22Rv1 (cell line): ENCODE results near the gene FSD2.

Experiments
- CTCF ChIP-seq: fragments of 450-650 bp; IDR thresholded peaks from 2 replicates; pipeline ENCODE4 v1.5.1; 2017; ENCODE audit warnings: mild to moderate bottlenecking
- ZFX ChIP-seq: fragments of 450-650 bp; IDR thresholded peaks from 2 replicates; pipeline ENCODE4 v1.6.1; 2017; ENCODE audit warnings: antibody characterized with exemption, borderline replicate concordance

- no peak for TF ChIP-seq CTCF
- no peak for TF ChIP-seq ZFX
These were observed 7.8 kb downstream of the FSD2 start for GRCh38 chr15:82798104-82798503.
